HCT116 (cell line): ENCODE measurements around the gene AGMAT. TPM values are rescaled to one million over a fixed set of nuclear protein-coding genes. Genes with fewer than 3 reads are reported as not detected.

Source experiments
- ATAC-seq: fragments of 200-7000 bp; cut with Tn5 transposase; 2 replicates; pipeline ENCODE4 v1.9.1; 2020; ENCODE audit warnings: mild to moderate bottlenecking, moderate library complexity
- BruUV-seq: library from RNA; stranded (reverse); fragments of 400-500 nt; replicated peaks from 2 replicates; lab custom pipeline; 2021; lab: Mats Ljungman, UMichigan
- CTCF ChIA-PET: fragments of 300-600 bp; sonication (Branson Sonifier 250); formaldehyde crosslinking; loops from one replicate; lab custom pipeline; 2021; ENCODE audit warnings: antibody characterized with exemption; lab: Charles Lee
- POLR2A ChIA-PET: fragments of 300-600, 350-600 bp; sonication (Branson Sonifier 250); formaldehyde crosslinking; loops from one replicate; lab custom pipeline; 2021; ENCODE audit warnings: antibody characterized with exemption; lab: Charles Lee
- RAD21 ChIA-PET, 2 experiments: fragments of 300-600 bp; sonication (Branson Sonifier 250); formaldehyde crosslinking; loops; one replicate each; lab custom pipeline; 2023; ENCODE audit warnings: low total read pairs in 2 of 2; ENCODE audit not compliant: uncharacterized antibody in 2 of 2, unreplicated experiment in 2 of 2, low non-redundant PET in 1 of 2; lab: Charles Lee
- DNase-seq: peaks from one replicate; pipeline ENCODE4 v3.0.0-alpha.2; 2010; ENCODE audit warnings: low read depth, low spot score
- H2AFZ ChIP-seq: fragments of 200-600 bp; shearing (Covaris generic), sonication (generic); 2 replicates; pipeline ENCODE4 v1.6.1; 2017; ENCODE audit warnings: low read depth, mixed run types, mixed read lengths, antibody characterized with exemption, low read length; ENCODE audit not compliant: poor library complexity, severe bottlenecking
- H3K27ac ChIP-seq: 2 replicates; pipeline ENCODE4 v1.5.1; 2012; ENCODE audit warnings: low read depth, low read length
- H3K27me3 ChIP-seq: fragments of 200-600 bp; sonication (generic); 2 replicates; pipeline ENCODE4 v1.6.1; 2016; ENCODE audit warnings: mixed run types, low read length, mixed read lengths; ENCODE audit not compliant: insufficient read depth
- H3K36me3 ChIP-seq, 2 experiments: fragments of 200-500 bp in 1 of 2; fragments of 200-600 bp in 1 of 2; sonication (Bioruptor generic) in 1 of 2; sonication (generic) in 1 of 2; 2 replicates each; pipeline versions ENCODE4 v1.5.1 to v1.6.1; 2014 to 2016; ENCODE audit warnings: low read length in 2 of 2, inconsistent platforms in 1 of 2, mixed read lengths in 1 of 2, mixed run types in 1 of 2; ENCODE audit not compliant: insufficient read depth in 2 of 2, control insufficient read depth in 1 of 2
- H3K4me1 ChIP-seq, 2 experiments: fragments of 200-600 bp in 1 of 2; sonication (generic) in 1 of 2; 2 replicates each; pipeline versions ENCODE4 v1.5.1 to v1.6.1; 2012 to 2017; ENCODE audit warnings: low read length in 2 of 2, inconsistent platforms in 1 of 2, mild to moderate bottlenecking in 1 of 2, mixed read lengths in 1 of 2, mixed run types in 1 of 2, moderate library complexity in 1 of 2; ENCODE audit not compliant: insufficient read depth in 2 of 2, control insufficient read depth in 1 of 2
- H3K4me2 ChIP-seq: fragments of 200-600 bp; sonication (generic); 2 replicates; pipeline ENCODE4 v1.6.1; 2017; ENCODE audit warnings: mixed run types, low read length, mixed read lengths
- H3K4me3 ChIP-seq, 2 experiments: fragments of 200-600 bp in 1 of 2; sonication (generic) in 1 of 2; replicated peaks in 1 of 2; 2 replicates each; pipeline ENCODE4 v1.5.1; 2011 to 2016; ENCODE audit warnings: low read length in 2 of 2, control low read depth in 1 of 2, low read depth in 1 of 2, mild to moderate bottlenecking in 1 of 2, mixed read lengths in 1 of 2, mixed run types in 1 of 2
- H3K79me2 ChIP-seq: fragments of 200-600 bp; sonication (generic); 2 replicates; pipeline ENCODE4 v1.6.1; 2017; ENCODE audit warnings: mild to moderate bottlenecking, mixed run types, low read length, moderate library complexity, mixed read lengths; ENCODE audit not compliant: insufficient read depth
- H3K9ac ChIP-seq: fragments of 200-600 bp; sonication (generic); 2 replicates; pipeline ENCODE4 v1.6.1; 2016; ENCODE audit warnings: low read length, mixed read lengths
- H3K9me2 ChIP-seq: fragments of 200-600 bp; sonication (generic), shearing (Covaris generic); 2 replicates; pipeline ENCODE4 v1.6.1; 2017; ENCODE audit warnings: mixed run types, mild to moderate bottlenecking, moderate library complexity; ENCODE audit not compliant: insufficient read depth
- H3K9me3 ChIP-seq, 2 experiments: fragments of 200-500 bp in 1 of 2; fragments of 200-600 bp in 1 of 2; sonication (Bioruptor generic) in 1 of 2; sonication (generic) in 1 of 2; 2 replicates each; pipeline ENCODE4 v1.6.1; 2014 to 2017; ENCODE audit warnings: low read length in 2 of 2, mixed read lengths in 2 of 2, inconsistent platforms in 1 of 2, low read depth in 1 of 2, mild to moderate bottlenecking in 1 of 2, mixed run types in 1 of 2, moderate library complexity in 1 of 2; ENCODE audit not compliant: control insufficient read depth in 1 of 2, insufficient read depth in 1 of 2
- H4K20me1 ChIP-seq: fragments of 200-600 bp; sonication (generic), shearing (Covaris generic); 2 replicates; pipeline ENCODE4 v1.6.1; 2017; ENCODE audit warnings: mixed run types, mild to moderate bottlenecking, moderate library complexity; ENCODE audit not compliant: insufficient read depth
- CEBPB ChIP-seq: IDR thresholded peaks from 2 replicates; pipeline ENCODE4 v1.6.1; 2012; ENCODE audit warnings: low read depth
- EGR1 ChIP-seq: IDR thresholded peaks from 2 replicates; pipeline ENCODE4 v1.6.1; 2012; ENCODE audit warnings: low read depth
- EZH2 ChIP-seq: fragments of 200-600 bp; sonication (generic); IDR thresholded peaks from 2 replicates; pipeline ENCODE4 v1.6.1; 2017; ENCODE audit warnings: antibody characterized with exemption, mixed run types
- POLR2AphosphoS5 ChIP-seq: IDR thresholded peaks from 2 replicates; pipeline ENCODE4 v1.6.1; 2011; ENCODE audit warnings: mild to moderate bottlenecking, low read depth, low read length, moderate library complexity
- SP1 ChIP-seq: IDR thresholded peaks from 2 replicates; pipeline ENCODE4 v1.6.1; 2012; ENCODE audit warnings: low read depth
- ZFX ChIP-seq: fragments of 450-650 bp; IDR thresholded peaks from 2 replicates; pipeline ENCODE4 v1.6.1; 2017
- intact Hi-C: fragments of 100-400 bp; cut with micrococcal nuclease; formaldehyde crosslinking; loops from 2 replicates; pipeline ENCODE4 v1.10.0; 2022
- total RNA-seq: library from RNA; stranded (reverse); gene quantifications from one replicate; pipeline ENCODE4 v1.2.1, GENCODE V29; 2021; ENCODE audit not compliant: unreplicated experiment
- TF ChIP-seq, protein P1 (sequence below): IDR thresholded peaks from 2 replicates; pipeline ENCODE4 v1.6.1; 2012

The AGMAT gene
- total RNA-seq, 1 experiment from 2014 or later: not detected

DNA sequence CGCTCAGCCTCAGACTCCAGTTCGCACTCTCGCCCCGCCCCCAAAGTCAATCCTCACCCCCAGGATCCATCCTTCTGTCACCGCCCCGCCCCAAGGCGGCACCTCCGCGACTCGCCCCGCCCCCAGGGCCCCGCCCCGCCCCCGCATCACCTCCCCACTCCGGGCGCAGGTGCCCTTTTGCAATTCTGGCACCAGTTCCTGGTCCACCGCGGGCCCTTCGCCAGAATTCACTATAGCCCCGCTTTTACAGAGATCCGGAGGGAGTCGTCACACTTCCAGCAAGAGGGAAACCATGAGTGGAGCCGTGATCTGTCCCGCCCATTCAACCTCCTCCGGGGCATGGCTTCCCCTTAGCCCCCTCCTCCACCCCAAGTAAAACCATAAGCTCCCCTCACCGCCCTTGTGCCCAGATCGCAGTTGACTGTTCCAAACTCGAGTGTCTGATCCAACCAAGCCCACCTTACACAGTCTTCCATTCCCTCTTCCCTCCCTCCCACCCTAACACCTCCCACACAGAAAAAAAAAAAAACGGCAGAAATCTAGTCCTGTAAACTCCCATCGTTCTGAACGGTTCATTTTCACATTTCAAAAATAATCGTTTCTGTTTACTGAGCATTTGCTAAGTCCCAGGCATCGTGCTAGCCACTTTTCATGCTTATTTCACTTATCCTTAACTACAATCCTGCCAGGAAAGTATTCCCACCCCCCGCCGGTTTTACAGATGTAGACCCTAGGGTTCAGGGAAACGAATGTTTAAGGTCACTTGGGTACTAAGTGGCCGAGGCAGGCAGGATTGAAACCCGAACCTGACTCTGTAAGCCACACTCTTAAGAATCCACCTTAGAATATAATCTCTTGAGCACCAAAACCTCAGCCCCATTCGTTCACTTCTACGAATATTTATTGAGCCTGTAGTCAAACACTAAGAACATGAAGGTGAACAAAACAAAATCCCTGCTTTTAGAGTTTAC is 59.5 kb downstream of the AGMAT start:
- Histone ChIP-seq H3K9me3 (no peaks in the 10 kb centered on the region), H3K4me1 (peaks cover 10 to 31% of the 10 kb centered on the region in 2 experiments), H3K27me3 (no peaks in the 10 kb centered on the region), H3K36me3 (0 out of 4 replicates have a peak, but pooled peaks cover 0 to 2% of the 10 kb centered on the region in 2 experiments), H3K79me2 (peaks cover 26% of the 10 kb centered on the region), H3K4me3 (peak overlapping the region; percentile 50 to 84), H2AFZ (no peak overlapping the region), H3K4me2 (peak overlapping the region; percentile 77), H3K9me2 (no peaks in the 10 kb centered on the region), H4K20me1 (no peaks in the 10 kb centered on the region), H3K9ac (peak overlapping the region; percentile 90), H3K27ac (peak overlapping the region; percentile 54)
- ChIA-PET RAD21 (no interaction called here), CTCF (no interaction called here), POLR2A (no interaction called here)
- TF ChIP-seq ZFX (no peak), POLR2AphosphoS5 (peak; percentile 62)
- intact Hi-C loops: loop anchor here (5.0 kb wide), 2 partner anchors 92 to 622 kb away; partner anchors contain the start of gene DDI2
- no TSS peak for BruUV-seq
- DNase-seq (peak; percentile 98), ATAC-seq (peak; percentile 62)

- 0 out of 4 replicates have a peak, but pooled peaks cover 0 to under 1% of the 10 kb centered on the region in 2 experiments for H3K36me3 ChIP-seq
- no TSS peak for BruUV-seq
- H3K9me2 ChIP-seq: no peaks in the 10 kb centered on the region
- peak overlapping the region; percentile 79 for H3K9ac ChIP-seq
- TF ChIP-seq, protein P1, sequence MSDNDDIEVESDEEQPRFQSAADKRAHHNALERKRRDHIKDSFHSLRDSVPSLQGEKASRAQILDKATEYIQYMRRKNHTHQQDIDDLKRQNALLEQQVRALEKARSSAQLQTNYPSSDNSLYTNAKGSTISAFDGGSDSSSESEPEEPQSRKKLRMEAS: peak; percentile 30; the same call in 1 of the 2 replicates
- peak; percentile 71 for TF ChIP-seq CEBPB
- TF ChIP-seq SP1: peak; percentile 73
- TF ChIP-seq POLR2AphosphoS5: peak; percentile 26; the same call in 1 of the 2 replicates
- TF ChIP-seq EZH2: no peak
- peak; percentile 86 for TF ChIP-seq EGR1
- TF ChIP-seq, all 23 proteins: peak for 5
- Histone ChIP-seq H3K27ac (peak overlapping the region; percentile 87), H3K79me2 (peaks cover 24% of the 10 kb centered on the region), H3K4me3 (peak overlapping the region; percentile 75 to 80), H4K20me1 (no peaks in the 10 kb centered on the region), H3K4me1 (peaks cover 10 to 31% of the 10 kb centered on the region in 2 experiments), H2AFZ (no peak overlapping the region), H3K27me3 (no peaks in the 10 kb centered on the region), H3K4me2 (peak overlapping the region; percentile 81), H3K9me3 (no peaks in the 10 kb centered on the region)
- POLR2A ChIA-PET: no interaction called here
- RAD21 ChIA-PET: no interaction called here
- peak; percentile 93 for DNase-seq
- intact Hi-C loops: loop anchor here (5.0 kb wide), 2 partner anchors 93 to 623 kb away; partner anchors contain the start of gene DDI2
- CTCF ChIA-PET: no interaction called here
- peak; percentile 62 for ATAC-seq
Observed at GRCh38 chr1:15524283-15525049, 60.4 kb downstream of the AGMAT start.
